HCT116 (cell line): ENCODE results near the gene GRIK3. TPM values are rescaled to one million over a fixed set of nuclear protein-coding genes. Genes with fewer than 3 reads are reported as not detected.

Experiments used
- ATAC-seq: fragments of 200-7000 bp; cut with Tn5 transposase; 2 replicates; pipeline ENCODE4 v1.9.1; 2020; ENCODE audit warnings: mild to moderate bottlenecking, moderate library complexity
- BruUV-seq: library from RNA; stranded (reverse); fragments of 400-500 nt; replicated peaks from 2 replicates; lab custom pipeline; 2021; lab: Mats Ljungman, UMichigan
- CTCF ChIA-PET: fragments of 300-600 bp; sonication (Branson Sonifier 250); formaldehyde crosslinking; loops from one replicate; lab custom pipeline; 2021; ENCODE audit warnings: antibody characterized with exemption; lab: Charles Lee
- POLR2A ChIA-PET: fragments of 300-600, 350-600 bp; sonication (Branson Sonifier 250); formaldehyde crosslinking; loops from one replicate; lab custom pipeline; 2021; ENCODE audit warnings: antibody characterized with exemption; lab: Charles Lee
- RAD21 ChIA-PET, 2 experiments: fragments of 300-600 bp; sonication (Branson Sonifier 250); formaldehyde crosslinking; loops; one replicate each; lab custom pipeline; 2023; ENCODE audit warnings: low total read pairs in 2 of 2; ENCODE audit not compliant: uncharacterized antibody in 2 of 2, unreplicated experiment in 2 of 2, low non-redundant PET in 1 of 2; lab: Charles Lee
- DNase-seq: peaks from one replicate; pipeline ENCODE4 v3.0.0-alpha.2; 2010; ENCODE audit warnings: low read depth, low spot score
- H2AFZ ChIP-seq: fragments of 200-600 bp; shearing (Covaris generic), sonication (generic); 2 replicates; pipeline ENCODE4 v1.6.1; 2017; ENCODE audit warnings: low read depth, mixed run types, mixed read lengths, antibody characterized with exemption, low read length; ENCODE audit not compliant: poor library complexity, severe bottlenecking
- H3K27ac ChIP-seq: 2 replicates; pipeline ENCODE4 v1.5.1; 2012; ENCODE audit warnings: low read depth, low read length
- H3K27me3 ChIP-seq: fragments of 200-600 bp; sonication (generic); 2 replicates; pipeline ENCODE4 v1.6.1; 2016; ENCODE audit warnings: mixed run types, low read length, mixed read lengths; ENCODE audit not compliant: insufficient read depth
- H3K36me3 ChIP-seq, 2 experiments: fragments of 200-500 bp in 1 of 2; fragments of 200-600 bp in 1 of 2; sonication (Bioruptor generic) in 1 of 2; sonication (generic) in 1 of 2; 2 replicates each; pipeline versions ENCODE4 v1.5.1 to v1.6.1; 2014 to 2016; ENCODE audit warnings: low read length in 2 of 2, inconsistent platforms in 1 of 2, mixed read lengths in 1 of 2, mixed run types in 1 of 2; ENCODE audit not compliant: insufficient read depth in 2 of 2, control insufficient read depth in 1 of 2
- H3K4me1 ChIP-seq, 2 experiments: fragments of 200-600 bp in 1 of 2; sonication (generic) in 1 of 2; 2 replicates each; pipeline versions ENCODE4 v1.5.1 to v1.6.1; 2012 to 2017; ENCODE audit warnings: low read length in 2 of 2, inconsistent platforms in 1 of 2, mild to moderate bottlenecking in 1 of 2, mixed read lengths in 1 of 2, mixed run types in 1 of 2, moderate library complexity in 1 of 2; ENCODE audit not compliant: insufficient read depth in 2 of 2, control insufficient read depth in 1 of 2
- H3K4me2 ChIP-seq: fragments of 200-600 bp; sonication (generic); 2 replicates; pipeline ENCODE4 v1.6.1; 2017; ENCODE audit warnings: mixed run types, low read length, mixed read lengths
- H3K4me3 ChIP-seq, 2 experiments: fragments of 200-600 bp in 1 of 2; sonication (generic) in 1 of 2; replicated peaks in 1 of 2; 2 replicates each; pipeline ENCODE4 v1.5.1; 2011 to 2016; ENCODE audit warnings: low read length in 2 of 2, control low read depth in 1 of 2, low read depth in 1 of 2, mild to moderate bottlenecking in 1 of 2, mixed read lengths in 1 of 2, mixed run types in 1 of 2
- H3K79me2 ChIP-seq: fragments of 200-600 bp; sonication (generic); 2 replicates; pipeline ENCODE4 v1.6.1; 2017; ENCODE audit warnings: mild to moderate bottlenecking, mixed run types, low read length, moderate library complexity, mixed read lengths; ENCODE audit not compliant: insufficient read depth
- H3K9ac ChIP-seq: fragments of 200-600 bp; sonication (generic); 2 replicates; pipeline ENCODE4 v1.6.1; 2016; ENCODE audit warnings: low read length, mixed read lengths
- H3K9me2 ChIP-seq: fragments of 200-600 bp; sonication (generic), shearing (Covaris generic); 2 replicates; pipeline ENCODE4 v1.6.1; 2017; ENCODE audit warnings: mixed run types, mild to moderate bottlenecking, moderate library complexity; ENCODE audit not compliant: insufficient read depth
- H3K9me3 ChIP-seq, 2 experiments: fragments of 200-500 bp in 1 of 2; fragments of 200-600 bp in 1 of 2; sonication (Bioruptor generic) in 1 of 2; sonication (generic) in 1 of 2; 2 replicates each; pipeline ENCODE4 v1.6.1; 2014 to 2017; ENCODE audit warnings: low read length in 2 of 2, mixed read lengths in 2 of 2, inconsistent platforms in 1 of 2, low read depth in 1 of 2, mild to moderate bottlenecking in 1 of 2, mixed run types in 1 of 2, moderate library complexity in 1 of 2; ENCODE audit not compliant: control insufficient read depth in 1 of 2, insufficient read depth in 1 of 2
- H4K20me1 ChIP-seq: fragments of 200-600 bp; sonication (generic), shearing (Covaris generic); 2 replicates; pipeline ENCODE4 v1.6.1; 2017; ENCODE audit warnings: mixed run types, mild to moderate bottlenecking, moderate library complexity; ENCODE audit not compliant: insufficient read depth
- CBX3 ChIP-seq: IDR thresholded peaks from 2 replicates; pipeline ENCODE4 v1.6.1; 2012; ENCODE audit warnings: low read depth
- CEBPB ChIP-seq: IDR thresholded peaks from 2 replicates; pipeline ENCODE4 v1.6.1; 2012; ENCODE audit warnings: low read depth
- EZH2 ChIP-seq: fragments of 200-600 bp; sonication (generic); IDR thresholded peaks from 2 replicates; pipeline ENCODE4 v1.6.1; 2017; ENCODE audit warnings: antibody characterized with exemption, mixed run types
- EZH2phosphoT487 ChIP-seq: fragments of 200-600 bp; IDR thresholded peaks from 2 replicates; pipeline ENCODE4 v1.6.1; 2018; ENCODE audit warnings: antibody characterized with exemption, borderline replicate concordance
- POLR2A ChIP-seq: IDR thresholded peaks from 2 replicates; pipeline ENCODE4 v1.7.0; 2011; ENCODE audit warnings: borderline replicate concordance; ENCODE audit not compliant: insufficient read depth, insufficient read length; ENCODE audit errors: extremely low read depth
- POLR2AphosphoS5 ChIP-seq: IDR thresholded peaks from 2 replicates; pipeline ENCODE4 v1.6.1; 2011; ENCODE audit warnings: mild to moderate bottlenecking, low read depth, low read length, moderate library complexity
- SIN3A ChIP-seq: IDR thresholded peaks from 2 replicates; pipeline ENCODE4 v1.6.1; 2012; ENCODE audit warnings: low read depth
- SRF ChIP-seq: IDR thresholded peaks from 2 replicates; pipeline ENCODE4 v1.6.1; 2012; ENCODE audit warnings: low read depth
- TCF7L2 ChIP-seq: IDR thresholded peaks from 2 replicates; pipeline ENCODE4 v1.7.0; 2011; ENCODE audit warnings: borderline replicate concordance, inconsistent platforms; ENCODE audit not compliant: insufficient read depth, insufficient read length; ENCODE audit errors: extremely low read depth
- ZFX ChIP-seq: fragments of 450-650 bp; IDR thresholded peaks from 2 replicates; pipeline ENCODE4 v1.6.1; 2017
- ZNF274 ChIP-seq: fragments of 200-500 bp; sonication (Bioruptor generic); IDR thresholded peaks from 2 replicates; pipeline ENCODE4 v1.6.1; 2014; ENCODE audit warnings: mild to moderate bottlenecking, low read depth, low read length, inconsistent platforms
- intact Hi-C: fragments of 100-400 bp; cut with micrococcal nuclease; formaldehyde crosslinking; loops from 2 replicates; pipeline ENCODE4 v1.10.0; 2022
- total RNA-seq: library from RNA; stranded (reverse); gene quantifications from one replicate; pipeline ENCODE4 v1.2.1, GENCODE V29; 2021; ENCODE audit not compliant: unreplicated experiment
- TF ChIP-seq, protein P1 (sequence below): IDR thresholded peaks from 2 replicates; pipeline ENCODE4 v1.6.1; 2012; ENCODE audit warnings: low read depth
- TF ChIP-seq, protein P2 (sequence below): IDR thresholded peaks from 2 replicates; pipeline ENCODE4 v1.6.1; 2011; ENCODE audit warnings: mild to moderate bottlenecking, low read length, moderate library complexity; ENCODE audit not compliant: insufficient replicate concordance; ENCODE audit errors: extremely low read depth
- TF ChIP-seq, protein P3 (sequence below): IDR thresholded peaks from 2 replicates; pipeline ENCODE4 v1.6.1; 2012
- TF ChIP-seq, protein P4 (sequence below): IDR thresholded peaks from 2 replicates; pipeline ENCODE4 v1.6.1; 2012

The GRIK3 gene
- total RNA-seq, 1 experiment from 2014 or later = not detected

DNA sequence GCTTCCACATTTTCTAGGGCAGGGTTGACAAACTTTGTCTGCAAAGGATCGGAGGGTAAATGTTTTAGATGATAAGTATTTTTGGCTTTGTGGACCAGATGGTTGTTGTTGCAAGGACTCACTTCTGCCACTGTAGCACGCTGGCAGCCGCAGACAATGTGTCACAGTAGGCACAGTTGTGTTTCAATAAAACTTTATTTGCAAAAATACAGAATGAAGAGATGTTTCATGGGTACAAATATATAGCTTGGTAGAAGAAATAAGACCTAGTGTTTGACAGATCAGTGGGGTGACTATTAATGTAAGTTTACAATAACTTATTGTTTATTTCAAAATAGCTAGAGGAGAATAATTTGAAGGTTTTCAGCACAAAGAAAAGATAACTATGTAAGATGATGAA lies 127.8 kb downstream of the GRIK3 start:
- RAD21 ChIA-PET = no interaction called here
- no peak overlapping the region for H3K4me2 ChIP-seq
- no peaks in the 10 kb centered on the region for H3K79me2 ChIP-seq
- ATAC-seq (no peak), DNase-seq (no peak)
- intact Hi-C loops = no loop called here
- TF ChIP-seq POLR2AphosphoS5 (no peak), EZH2 (no peak), CEBPB (no peak), ZNF274 (no peak), SRF (no peak), CBX3 (no peak), TCF7L2 (no peak), EZH2phosphoT487 (no peak), ZFX (no peak), SIN3A (no peak), POLR2A (no peak)
- TF ChIP-seq, protein P1, sequence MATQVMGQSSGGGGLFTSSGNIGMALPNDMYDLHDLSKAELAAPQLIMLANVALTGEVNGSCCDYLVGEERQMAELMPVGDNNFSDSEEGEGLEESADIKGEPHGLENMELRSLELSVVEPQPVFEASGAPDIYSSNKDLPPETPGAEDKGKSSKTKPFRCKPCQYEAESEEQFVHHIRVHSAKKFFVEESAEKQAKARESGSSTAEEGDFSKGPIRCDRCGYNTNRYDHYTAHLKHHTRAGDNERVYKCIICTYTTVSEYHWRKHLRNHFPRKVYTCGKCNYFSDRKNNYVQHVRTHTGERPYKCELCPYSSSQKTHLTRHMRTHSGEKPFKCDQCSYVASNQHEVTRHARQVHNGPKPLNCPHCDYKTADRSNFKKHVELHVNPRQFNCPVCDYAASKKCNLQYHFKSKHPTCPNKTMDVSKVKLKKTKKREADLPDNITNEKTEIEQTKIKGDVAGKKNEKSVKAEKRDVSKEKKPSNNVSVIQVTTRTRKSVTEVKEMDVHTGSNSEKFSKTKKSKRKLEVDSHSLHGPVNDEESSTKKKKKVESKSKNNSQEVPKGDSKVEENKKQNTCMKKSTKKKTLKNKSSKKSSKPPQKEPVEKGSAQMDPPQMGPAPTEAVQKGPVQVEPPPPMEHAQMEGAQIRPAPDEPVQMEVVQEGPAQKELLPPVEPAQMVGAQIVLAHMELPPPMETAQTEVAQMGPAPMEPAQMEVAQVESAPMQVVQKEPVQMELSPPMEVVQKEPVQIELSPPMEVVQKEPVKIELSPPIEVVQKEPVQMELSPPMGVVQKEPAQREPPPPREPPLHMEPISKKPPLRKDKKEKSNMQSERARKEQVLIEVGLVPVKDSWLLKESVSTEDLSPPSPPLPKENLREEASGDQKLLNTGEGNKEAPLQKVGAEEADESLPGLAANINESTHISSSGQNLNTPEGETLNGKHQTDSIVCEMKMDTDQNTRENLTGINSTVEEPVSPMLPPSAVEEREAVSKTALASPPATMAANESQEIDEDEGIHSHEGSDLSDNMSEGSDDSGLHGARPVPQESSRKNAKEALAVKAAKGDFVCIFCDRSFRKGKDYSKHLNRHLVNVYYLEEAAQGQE = no peak
- TF ChIP-seq, protein P2, sequence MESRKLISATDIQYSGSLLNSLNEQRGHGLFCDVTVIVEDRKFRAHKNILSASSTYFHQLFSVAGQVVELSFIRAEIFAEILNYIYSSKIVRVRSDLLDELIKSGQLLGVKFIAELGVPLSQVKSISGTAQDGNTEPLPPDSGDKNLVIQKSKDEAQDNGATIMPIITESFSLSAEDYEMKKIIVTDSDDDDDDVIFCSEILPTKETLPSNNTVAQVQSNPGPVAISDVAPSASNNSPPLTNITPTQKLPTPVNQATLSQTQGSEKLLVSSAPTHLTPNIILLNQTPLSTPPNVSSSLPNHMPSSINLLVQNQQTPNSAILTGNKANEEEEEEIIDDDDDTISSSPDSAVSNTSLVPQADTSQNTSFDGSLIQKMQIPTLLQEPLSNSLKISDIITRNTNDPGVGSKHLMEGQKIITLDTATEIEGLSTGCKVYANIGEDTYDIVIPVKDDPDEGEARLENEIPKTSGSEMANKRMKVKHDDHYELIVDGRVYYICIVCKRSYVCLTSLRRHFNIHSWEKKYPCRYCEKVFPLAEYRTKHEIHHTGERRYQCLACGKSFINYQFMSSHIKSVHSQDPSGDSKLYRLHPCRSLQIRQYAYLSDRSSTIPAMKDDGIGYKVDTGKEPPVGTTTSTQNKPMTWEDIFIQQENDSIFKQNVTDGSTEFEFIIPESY = no peak
- TF ChIP-seq, protein P3, sequence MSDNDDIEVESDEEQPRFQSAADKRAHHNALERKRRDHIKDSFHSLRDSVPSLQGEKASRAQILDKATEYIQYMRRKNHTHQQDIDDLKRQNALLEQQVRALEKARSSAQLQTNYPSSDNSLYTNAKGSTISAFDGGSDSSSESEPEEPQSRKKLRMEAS = no peak
- TF ChIP-seq, protein P4, sequence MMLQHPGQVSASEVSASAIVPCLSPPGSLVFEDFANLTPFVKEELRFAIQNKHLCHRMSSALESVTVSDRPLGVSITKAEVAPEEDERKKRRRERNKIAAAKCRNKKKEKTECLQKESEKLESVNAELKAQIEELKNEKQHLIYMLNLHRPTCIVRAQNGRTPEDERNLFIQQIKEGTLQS = no peak
- H3K4me1 ChIP-seq = no peaks in the 10 kb centered on the region
- CTCF ChIA-PET = no interaction called here
- no peaks in the 10 kb centered on the region for H3K36me3 ChIP-seq
- POLR2A ChIA-PET = no interaction called here
- no peak overlapping the region for H3K9ac ChIP-seq
- no peak overlapping the region for H2AFZ ChIP-seq
- peaks cover 59% of the 10 kb centered on the region for H3K27me3 ChIP-seq
- no peaks in the 10 kb centered on the region for H4K20me1 ChIP-seq
- H3K4me3 ChIP-seq = no peak overlapping the region
- H3K9me2 ChIP-seq = no peaks in the 10 kb centered on the region
- H3K9me3 ChIP-seq = no peaks in the 10 kb centered on the region
- no TSS peak for BruUV-seq
- no peak overlapping the region for H3K27ac ChIP-seq
